Fibroblast of the aortic adventitia (primary cell): ENCODE results near the gene NDC80. TPM values are rescaled to one million over a fixed set of nuclear protein-coding genes. Genes with fewer than 3 reads are reported as not detected.
A peak's percentile ranks its signal among the peaks of the same experiment; 100 is the strongest.

Source experiments
- DNase-seq: peaks from one replicate; pipeline ENCODE4 v3.0.0-alpha.2; 2010; ENCODE audit warnings: low read depth
- H3K4me3 ChIP-seq: 2 replicates; pipeline ENCODE4 v1.5.1; 2011; ENCODE audit warnings: low read depth, mild to moderate bottlenecking, control low read depth, low read length, moderate library complexity
- CTCF ChIP-seq: IDR thresholded peaks from 2 replicates; pipeline ENCODE4 v1.5.1; 2011; ENCODE audit warnings: mild to moderate bottlenecking, low read length, control low read depth, inconsistent platforms; ENCODE audit not compliant: insufficient read depth
- total RNA-seq: library from RNA; depleted of rRNA; stranded (reverse); fragments of >200 nt; gene quantifications from 2 replicates; pipeline ENCODE4 v1.2.3, GENCODE V29; 2012; ENCODE audit warnings: low replicate concordance

The NDC80 gene
- total RNA-seq, 1 donor, result 43.5 TPM

- H3K4me3 ChIP-seq, result peak overlapping the region; percentile 87
- no peak for DNase-seq
Observed at GRCh38 chr18:2569338-2570207, 1.8 kb upstream of the NDC80 start.

GRCh38 chr18:2570772-2571199, 571 bp upstream of the NDC80 start:
- peak; percentile 72 for DNase-seq
- TF ChIP-seq CTCF, result peak; percentile 30
- H3K4me3 ChIP-seq, result peak overlapping the region; percentile 87

More at GRCh38 chr18:2569338-2570207, 1.8 kb upstream of the NDC80 start:
- no peak for TF ChIP-seq CTCF

GRCh38 chr18:2572171-2572569, 813 bp downstream of the NDC80 start:
- no peak for DNase-seq
- no peak for TF ChIP-seq CTCF
- peak overlapping the region; percentile 87 for H3K4me3 ChIP-seq

- peak overlapping the region; percentile 87 for H3K4me3 ChIP-seq
- no peak for DNase-seq
- TF ChIP-seq CTCF, result no peak
Observed at GRCh38 chr18:2572892-2573291, 1.5 kb downstream of the NDC80 start.

GRCh38 chr18:2573408-2573807, 2.1 kb downstream of the NDC80 start:
- no peak for DNase-seq

GRCh38 chr18:2587788-2588187, 16.4 kb downstream of the NDC80 start:
- no peak for TF ChIP-seq CTCF
- DNase-seq, result no peak
- H3K4me3 ChIP-seq, result no peak overlapping the region

More at GRCh38 chr18:2573408-2573807, 2.1 kb downstream of the NDC80 start:
- peak overlapping the region; percentile 87 for H3K4me3 ChIP-seq
- no peak for TF ChIP-seq CTCF
